PC-3 (cell line): ENCODE measurements around the gene ALDH6A1. TPM values are rescaled to one million over a fixed set of nuclear protein-coding genes. Genes with fewer than 3 reads are reported as not detected.

Experiments used
- ATAC-seq: fragments of 200-7000 bp; cut with Tn5 transposase; 2 replicates; pipeline ENCODE4 v1.9.1; 2020; ENCODE audit warnings: mild to moderate bottlenecking, moderate library complexity
- BruUV-seq: library from RNA; stranded (reverse); fragments of 400-500 nt; replicated peaks from 2 replicates; lab custom pipeline; 2021; lab: Mats Ljungman, UMichigan
- CTCF ChIA-PET: fragments of 300-600 bp; sonication (Branson Sonifier 250); formaldehyde crosslinking; loops from one replicate; lab custom pipeline; 2022; ENCODE audit warnings: antibody characterized with exemption; lab: Charles Lee
- POLR2A ChIA-PET: fragments of 300-600 bp; sonication (Branson Sonifier 250); formaldehyde crosslinking; loops from one replicate; lab custom pipeline; 2022; ENCODE audit warnings: antibody characterized with exemption; ENCODE audit not compliant: unreplicated experiment; lab: Charles Lee
- DNase-seq: peaks from one replicate; pipeline ENCODE4 v3.0.0-alpha.2; 2015
- H2AFZ ChIP-seq: fragments of 300-600 bp; sonication (generic); 2 replicates; pipeline ENCODE4 v1.6.0; 2016; ENCODE audit warnings: antibody characterized with exemption, low read length
- H3F3A ChIP-seq: fragments of 300-600 bp; sonication (generic); one replicate; pipeline ENCODE4 v1.6.0; 2017; ENCODE audit warnings: antibody characterized with exemption, low read length, control low read depth, mild to moderate bottlenecking; ENCODE audit not compliant: unreplicated experiment
- H3K27ac ChIP-seq: fragments of 300-600 bp; sonication (generic); 2 replicates; pipeline ENCODE4 v1.5.1; 2016; ENCODE audit warnings: mild to moderate bottlenecking, low read length
- H3K27me3 ChIP-seq: fragments of 300-600 bp; sonication (generic); 2 replicates; pipeline ENCODE4 v1.6.1; 2016; ENCODE audit warnings: low read length, mixed read lengths
- H3K36me3 ChIP-seq: fragments of 300-600 bp; sonication (generic); 2 replicates; pipeline ENCODE4 v1.6.1; 2016; ENCODE audit warnings: low read depth, mixed run types, low read length, mixed read lengths
- H3K4me1 ChIP-seq: fragments of 300-600 bp; sonication (generic); 2 replicates; pipeline ENCODE4 v1.5.1; 2016; ENCODE audit warnings: low read length; ENCODE audit not compliant: insufficient read depth
- H3K4me2 ChIP-seq: fragments of 300-600 bp; sonication (generic); 2 replicates; pipeline ENCODE4 v1.6.0; 2016; ENCODE audit warnings: low read length
- H3K4me3 ChIP-seq: fragments of 300-600 bp; sonication (generic); 2 replicates; pipeline ENCODE4 v1.5.1; 2016; ENCODE audit warnings: mild to moderate bottlenecking, low read length, mixed read lengths
- H3K79me2 ChIP-seq: fragments of 300-600 bp; sonication (generic); 2 replicates; pipeline ENCODE4 v1.6.1; 2017; ENCODE audit warnings: low read length, mixed read lengths
- H3K9ac ChIP-seq: fragments of 300-600 bp; sonication (generic); 2 replicates; pipeline ENCODE4 v1.6.0; 2016; ENCODE audit warnings: mild to moderate bottlenecking, low read length
- H3K9me2 ChIP-seq: fragments of 300-600 bp; sonication (generic); replicated peaks from 2 replicates; pipeline ENCODE4 v1.6.1; 2016; ENCODE audit warnings: mixed run types, low read length, mixed read lengths
- H3K9me3 ChIP-seq: fragments of 300-600 bp; sonication (generic); 2 replicates; pipeline ENCODE4 v1.6.1; 2016; ENCODE audit warnings: low read length, mixed read lengths
- H4K20me1 ChIP-seq: fragments of 300-600 bp; sonication (generic); 2 replicates; pipeline ENCODE4 v1.6.1; 2016; ENCODE audit warnings: low read length, mixed read lengths
- EZH2 ChIP-seq: fragments of 300-600 bp; sonication (generic); IDR thresholded peaks from one replicate; pipeline ENCODE4 v1.6.1; 2017; ENCODE audit warnings: antibody characterized with exemption, mild to moderate bottlenecking, low read length; ENCODE audit not compliant: unreplicated experiment
- EZH2phosphoT487 ChIP-seq: fragments of 300-600 bp; sonication (generic); IDR thresholded peaks from 2 replicates; pipeline ENCODE4 v1.6.1; 2018; ENCODE audit warnings: mild to moderate bottlenecking, antibody characterized with exemption, low read length, borderline replicate concordance
- intact Hi-C: fragments of 100-400 bp; cut with micrococcal nuclease; formaldehyde crosslinking; loops from 2 replicates; pipeline ENCODE4 v1.9.0; 2023
- total RNA-seq: library from RNA; depleted of rRNA; stranded (reverse); fragments of >200 nt; gene quantifications from 2 replicates; pipeline ENCODE4 v1.2.3, GENCODE V29; 2014
- TF ChIP-seq, protein P1 (sequence below): fragments of 300-600 bp; sonication (generic); conservative IDR thresholded peaks from 2 replicates; pipeline ENCODE4 v1.5.1; 2017; ENCODE audit warnings: antibody characterized with exemption, low read depth, mild to moderate bottlenecking, low read length

The ALDH6A1 gene
- total RNA-seq, 1 experiment from 2014 or later = 5.4 TPM

DNA sequence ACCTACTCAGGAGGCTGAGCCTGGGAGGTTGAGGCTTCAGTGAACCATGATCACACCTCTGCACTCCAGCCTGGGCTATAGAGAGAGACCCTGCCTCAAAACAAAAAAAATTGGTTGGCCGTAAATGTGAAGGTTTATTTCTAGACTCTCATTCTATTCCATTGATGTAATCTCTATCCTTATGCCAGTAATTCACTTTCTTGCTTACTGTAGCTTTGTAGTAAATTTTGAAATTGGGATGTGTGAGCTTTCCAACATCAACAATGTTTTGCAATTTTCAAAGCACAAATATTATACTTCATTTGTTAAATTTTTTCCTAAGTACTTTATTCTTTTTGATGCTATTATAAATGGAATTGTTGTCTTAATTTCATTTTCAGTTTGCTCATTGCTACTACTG lies 25.1 kb upstream of the ALDH6A1 start:
- Histone ChIP-seq H3K27me3 (no peaks in the 10 kb centered on the region), H3K79me2 (no peaks in the 10 kb centered on the region), H3K4me1 (no peaks in the 10 kb centered on the region), H3K27ac (no peak overlapping the region), H4K20me1 (no peaks in the 10 kb centered on the region), H3K4me3 (no peak overlapping the region), H3K36me3 (0 out of 2 replicates have a peak, but pooled peaks cover 8% of the 10 kb centered on the region), H3K4me2 (no peak overlapping the region), H3K9me2 (no peaks in the 10 kb centered on the region), H3K9ac (no peak overlapping the region), H3K9me3 (no peaks in the 10 kb centered on the region), H3F3A (no peaks in the 10 kb centered on the region), H2AFZ (no peak overlapping the region)
- CTCF ChIA-PET = no interaction called here
- ATAC-seq (no peak), DNase-seq (no peak)
- intact Hi-C loops = no loop called here
- BruUV-seq = no TSS peak
- POLR2A ChIA-PET = no interaction called here
- TF ChIP-seq EZH2phosphoT487 = no peak
- TF ChIP-seq, protein P1, sequence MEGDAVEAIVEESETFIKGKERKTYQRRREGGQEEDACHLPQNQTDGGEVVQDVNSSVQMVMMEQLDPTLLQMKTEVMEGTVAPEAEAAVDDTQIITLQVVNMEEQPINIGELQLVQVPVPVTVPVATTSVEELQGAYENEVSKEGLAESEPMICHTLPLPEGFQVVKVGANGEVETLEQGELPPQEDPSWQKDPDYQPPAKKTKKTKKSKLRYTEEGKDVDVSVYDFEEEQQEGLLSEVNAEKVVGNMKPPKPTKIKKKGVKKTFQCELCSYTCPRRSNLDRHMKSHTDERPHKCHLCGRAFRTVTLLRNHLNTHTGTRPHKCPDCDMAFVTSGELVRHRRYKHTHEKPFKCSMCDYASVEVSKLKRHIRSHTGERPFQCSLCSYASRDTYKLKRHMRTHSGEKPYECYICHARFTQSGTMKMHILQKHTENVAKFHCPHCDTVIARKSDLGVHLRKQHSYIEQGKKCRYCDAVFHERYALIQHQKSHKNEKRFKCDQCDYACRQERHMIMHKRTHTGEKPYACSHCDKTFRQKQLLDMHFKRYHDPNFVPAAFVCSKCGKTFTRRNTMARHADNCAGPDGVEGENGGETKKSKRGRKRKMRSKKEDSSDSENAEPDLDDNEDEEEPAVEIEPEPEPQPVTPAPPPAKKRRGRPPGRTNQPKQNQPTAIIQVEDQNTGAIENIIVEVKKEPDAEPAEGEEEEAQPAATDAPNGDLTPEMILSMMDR = no peak
- no peak for TF ChIP-seq EZH2

DNA sequence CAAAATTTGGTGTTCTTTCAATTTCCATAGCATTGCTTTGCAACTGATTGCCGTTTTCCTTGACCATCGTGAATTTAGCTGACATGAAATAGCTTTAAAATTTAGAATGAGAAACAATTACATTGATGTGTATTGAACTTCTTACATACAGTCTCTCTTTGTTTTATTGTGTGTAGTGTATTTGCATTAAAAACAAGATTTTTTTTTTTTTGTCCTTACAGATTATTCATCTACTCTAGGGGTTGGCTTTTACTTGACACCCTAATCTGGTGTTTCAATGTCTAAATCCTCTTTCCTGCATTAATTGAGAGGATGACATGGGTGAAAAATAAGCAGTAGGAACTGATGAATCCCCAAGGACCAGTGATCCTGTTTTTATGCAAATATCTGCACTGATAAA lies 21.1 kb upstream of the ALDH6A1 start:
- POLR2A ChIA-PET = no interaction called here
- CTCF ChIA-PET = no interaction called here
- no TSS peak for BruUV-seq

More for the DNA sequence above, 21.1 kb upstream of the ALDH6A1 start:
- Histone ChIP-seq H3K4me2 (no peak overlapping the region), H3K4me1 (no peaks in the 10 kb centered on the region), H3K9ac (no peak overlapping the region), H4K20me1 (no peaks in the 10 kb centered on the region), H3K79me2 (no peaks in the 10 kb centered on the region), H2AFZ (no peak overlapping the region), H3K27ac (no peak overlapping the region), H3K36me3 (peaks cover 13% of the 10 kb centered on the region; the same call in 1 of the 2 replicates), H3K9me3 (no peaks in the 10 kb centered on the region), H3K9me2 (no peaks in the 10 kb centered on the region), H3K27me3 (no peaks in the 10 kb centered on the region), H3F3A (no peaks in the 10 kb centered on the region), H3K4me3 (no peak overlapping the region)
- intact Hi-C loops = no loop called here
- TF ChIP-seq EZH2 (no peak), EZH2phosphoT487 (no peak)
- TF ChIP-seq, protein P1 = no peak
- ATAC-seq (no peak), DNase-seq (no peak)
